Neutrophil (primary cell): Measurements from ENCODE around the gene MMRN1.

Experiments used
- H3K27ac ChIP-seq: fragments of 200-600 bp; sonication (generic); 2 replicates; pipeline ENCODE4 v1.5.1; 2016; ENCODE audit warnings: mild to moderate bottlenecking, moderate library complexity
- H3K27me3 ChIP-seq: fragments of 200-600 bp; sonication (generic); 2 replicates; pipeline ENCODE4 v1.6.0; 2016; ENCODE audit warnings: mild to moderate bottlenecking
- H3K36me3 ChIP-seq: fragments of 200-600 bp; sonication (generic); 2 replicates; pipeline ENCODE4 v1.5.1; 2017
- H3K4me1 ChIP-seq, 2 experiments: fragments of 200-600 bp in 1 of 2; sonication (generic) in 1 of 2; 1 replicate in 1 of 2; 2 replicates in 1 of 2; pipeline versions ENCODE4 v1.5.1 to v1.6.1; 2013 to 2016; ENCODE audit warnings: low read depth in 1 of 2, low read length in 1 of 2, mild to moderate bottlenecking in 1 of 2, moderate library complexity in 1 of 2; ENCODE audit not compliant: control insufficient read depth in 1 of 2, insufficient read depth in 1 of 2
- H3K4me3 ChIP-seq, 2 experiments: fragments of 200-600 bp in 1 of 2; sonication (generic) in 1 of 2; 1 replicate in 1 of 2; 2 replicates in 1 of 2; pipeline ENCODE4 v1.5.1; 2013 to 2016; ENCODE audit warnings: low read depth in 1 of 2, low read length in 1 of 2, mild to moderate bottlenecking in 1 of 2, moderate library complexity in 1 of 2
- H3K9me3 ChIP-seq: fragments of 200-600 bp; sonication (generic); 2 replicates; pipeline ENCODE4 v1.5.1; 2016
- TF ChIP-seq, protein P1 (sequence below): fragments of 200-600 bp; sonication (generic); IDR thresholded peaks from 2 replicates; pipeline ENCODE4 v1.5.1; 2016; ENCODE audit warnings: antibody characterized with exemption

MMRN1 gene

DNA sequence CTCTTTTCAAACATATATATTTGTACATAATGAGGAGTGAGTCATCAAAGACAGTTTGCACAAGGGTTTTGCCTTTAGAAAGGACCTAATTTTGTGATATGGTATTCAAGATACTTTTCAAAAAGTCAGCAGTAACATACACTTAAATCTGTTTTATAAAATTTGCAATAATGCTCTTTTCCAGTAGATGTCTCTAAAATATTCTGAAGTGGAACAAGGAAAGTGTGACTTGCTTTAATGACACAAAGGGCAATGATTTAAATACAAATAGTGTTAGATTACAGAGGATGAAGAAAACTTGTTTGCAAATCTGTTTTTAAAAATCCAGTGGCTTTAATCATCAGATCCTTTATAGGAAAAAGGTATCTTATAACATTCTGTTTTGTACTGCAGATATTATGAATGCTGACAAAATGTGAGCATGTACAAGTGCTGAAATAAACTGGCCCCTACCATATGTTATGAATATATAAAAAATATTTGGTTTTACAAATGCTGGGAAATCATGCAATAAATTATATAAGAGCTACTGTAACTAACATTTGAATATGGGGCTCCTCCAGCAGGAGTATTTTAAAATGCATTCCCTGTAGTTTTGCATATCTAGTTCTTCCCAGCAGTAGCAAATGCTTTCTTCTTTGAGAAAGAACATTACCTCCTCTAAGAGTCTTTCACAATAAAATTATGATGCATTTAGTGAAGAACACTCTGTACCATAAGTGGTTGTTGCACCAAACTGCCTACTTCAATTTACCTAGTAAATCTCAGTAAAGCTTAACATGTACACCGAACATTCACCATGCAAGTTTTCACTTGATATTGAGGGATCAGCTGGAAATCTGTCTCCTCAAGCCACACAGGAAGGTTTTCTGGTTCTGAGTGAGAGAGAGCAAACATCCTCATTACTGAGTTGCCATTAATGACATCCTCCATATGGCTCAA lies 20.2 kb downstream of the MMRN1 start:
- H3K27me3 ChIP-seq = no peaks in the 10 kb centered on the region
- H3K9me3 ChIP-seq = no peaks in the 10 kb centered on the region
- no peak overlapping the region for H3K27ac ChIP-seq
- H3K36me3 ChIP-seq = no peaks in the 10 kb centered on the region
- TF ChIP-seq, protein P1, sequence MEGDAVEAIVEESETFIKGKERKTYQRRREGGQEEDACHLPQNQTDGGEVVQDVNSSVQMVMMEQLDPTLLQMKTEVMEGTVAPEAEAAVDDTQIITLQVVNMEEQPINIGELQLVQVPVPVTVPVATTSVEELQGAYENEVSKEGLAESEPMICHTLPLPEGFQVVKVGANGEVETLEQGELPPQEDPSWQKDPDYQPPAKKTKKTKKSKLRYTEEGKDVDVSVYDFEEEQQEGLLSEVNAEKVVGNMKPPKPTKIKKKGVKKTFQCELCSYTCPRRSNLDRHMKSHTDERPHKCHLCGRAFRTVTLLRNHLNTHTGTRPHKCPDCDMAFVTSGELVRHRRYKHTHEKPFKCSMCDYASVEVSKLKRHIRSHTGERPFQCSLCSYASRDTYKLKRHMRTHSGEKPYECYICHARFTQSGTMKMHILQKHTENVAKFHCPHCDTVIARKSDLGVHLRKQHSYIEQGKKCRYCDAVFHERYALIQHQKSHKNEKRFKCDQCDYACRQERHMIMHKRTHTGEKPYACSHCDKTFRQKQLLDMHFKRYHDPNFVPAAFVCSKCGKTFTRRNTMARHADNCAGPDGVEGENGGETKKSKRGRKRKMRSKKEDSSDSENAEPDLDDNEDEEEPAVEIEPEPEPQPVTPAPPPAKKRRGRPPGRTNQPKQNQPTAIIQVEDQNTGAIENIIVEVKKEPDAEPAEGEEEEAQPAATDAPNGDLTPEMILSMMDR = no peak
- no peak overlapping the region for H3K4me3 ChIP-seq
- H3K4me1 ChIP-seq = no peaks in the 10 kb centered on the region

GRCh38 chr4:89915937-89916336 lies 21.3 kb downstream of the MMRN1 start:
- no peak overlapping the region for H3K4me3 ChIP-seq
- H3K9me3 ChIP-seq = no peaks in the 10 kb centered on the region
- TF ChIP-seq, protein P1 = no peak
- no peak overlapping the region for H3K27ac ChIP-seq
- H3K36me3 ChIP-seq = no peaks in the 10 kb centered on the region
- no peaks in the 10 kb centered on the region for H3K27me3 ChIP-seq
- H3K4me1 ChIP-seq = no peaks in the 10 kb centered on the region

GRCh38 chr4:89922848-89923416 lies 28.3 kb downstream of the MMRN1 start:
- TF ChIP-seq, protein P1 = no peak
- no peaks in the 10 kb centered on the region for H3K9me3 ChIP-seq

GRCh38 chr4:89928838-89929237 lies 34.2 kb downstream of the MMRN1 start:
- Histone ChIP-seq H3K4me3 (no peak overlapping the region), H3K27ac (no peak overlapping the region), H3K4me1 (no peaks in the 10 kb centered on the region), H3K9me3 (no peaks in the 10 kb centered on the region), H3K27me3 (no peaks in the 10 kb centered on the region), H3K36me3 (no peaks in the 10 kb centered on the region)
- TF ChIP-seq, protein P1 = no peak

More at GRCh38 chr4:89922848-89923416, 28.3 kb downstream of the MMRN1 start:
- H3K27ac ChIP-seq = no peak overlapping the region
- no peaks in the 10 kb centered on the region for H3K27me3 ChIP-seq
- H3K4me1 ChIP-seq = no peaks in the 10 kb centered on the region
- H3K4me3 ChIP-seq = no peak overlapping the region
- no peaks in the 10 kb centered on the region for H3K36me3 ChIP-seq

DNA sequence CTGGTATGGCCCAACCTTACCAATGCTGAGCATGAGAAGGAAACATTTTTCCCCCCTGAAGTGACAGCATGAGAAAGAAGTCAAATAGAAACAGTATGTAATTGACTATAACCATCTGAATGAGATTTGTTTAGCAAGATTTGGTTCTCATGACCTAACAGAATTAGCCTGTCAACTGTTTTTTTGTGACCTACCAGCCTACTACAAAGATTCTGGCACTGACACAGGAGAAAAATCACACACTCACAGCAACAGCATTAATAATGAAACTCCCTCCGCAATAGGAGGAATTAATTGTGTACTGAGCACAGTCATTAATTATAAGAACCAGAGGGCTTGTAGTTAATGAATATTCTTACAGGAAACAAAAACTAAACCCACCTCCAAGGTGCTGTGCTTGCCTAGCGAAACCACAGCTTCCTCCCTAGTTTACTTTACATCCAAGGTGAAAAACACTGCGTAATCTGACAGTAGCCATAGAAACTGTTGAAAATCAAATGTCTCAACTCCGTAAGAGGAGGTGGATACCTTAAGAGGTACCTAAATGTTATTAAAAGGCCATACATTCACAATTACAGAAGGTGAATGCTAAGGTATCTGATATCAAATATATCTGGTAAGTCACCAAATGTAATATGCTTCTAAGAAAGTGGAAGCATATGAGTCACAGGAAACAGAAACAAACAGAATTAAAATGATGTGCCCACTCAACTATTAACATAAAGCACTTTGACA lies 34.9 kb downstream of the MMRN1 start:
- Histone ChIP-seq H3K4me1 (no peaks in the 10 kb centered on the region), H3K4me3 (no peak overlapping the region), H3K27me3 (no peaks in the 10 kb centered on the region), H3K9me3 (no peaks in the 10 kb centered on the region), H3K36me3 (no peaks in the 10 kb centered on the region), H3K27ac (no peak overlapping the region)
- TF ChIP-seq, protein P1 = no peak
